Lower leg skin (tissue), 3 donors: Measurements from ENCODE around the gene SLC27A3.

Source experiments
- POLR2A ChIP-seq, 2 donors: fragments of 450-650 bp; IDR thresholded peaks; one replicate each; pipeline ENCODE4 v1.6.1; 2016 to 2017; ENCODE audit warnings: antibody characterized with exemption in 2 of 2, mild to moderate bottlenecking in 1 of 2, moderate library complexity in 1 of 2
- TF ChIP-seq, protein P1 (sequence below), 3 donors: fragments of 450-650 bp; IDR thresholded peaks; one replicate each; pipeline ENCODE4 v1.5.1; 2016; ENCODE audit warnings: antibody characterized with exemption in 3 of 3, mild to moderate bottlenecking in 3 of 3, moderate library complexity in 2 of 3

DNA sequence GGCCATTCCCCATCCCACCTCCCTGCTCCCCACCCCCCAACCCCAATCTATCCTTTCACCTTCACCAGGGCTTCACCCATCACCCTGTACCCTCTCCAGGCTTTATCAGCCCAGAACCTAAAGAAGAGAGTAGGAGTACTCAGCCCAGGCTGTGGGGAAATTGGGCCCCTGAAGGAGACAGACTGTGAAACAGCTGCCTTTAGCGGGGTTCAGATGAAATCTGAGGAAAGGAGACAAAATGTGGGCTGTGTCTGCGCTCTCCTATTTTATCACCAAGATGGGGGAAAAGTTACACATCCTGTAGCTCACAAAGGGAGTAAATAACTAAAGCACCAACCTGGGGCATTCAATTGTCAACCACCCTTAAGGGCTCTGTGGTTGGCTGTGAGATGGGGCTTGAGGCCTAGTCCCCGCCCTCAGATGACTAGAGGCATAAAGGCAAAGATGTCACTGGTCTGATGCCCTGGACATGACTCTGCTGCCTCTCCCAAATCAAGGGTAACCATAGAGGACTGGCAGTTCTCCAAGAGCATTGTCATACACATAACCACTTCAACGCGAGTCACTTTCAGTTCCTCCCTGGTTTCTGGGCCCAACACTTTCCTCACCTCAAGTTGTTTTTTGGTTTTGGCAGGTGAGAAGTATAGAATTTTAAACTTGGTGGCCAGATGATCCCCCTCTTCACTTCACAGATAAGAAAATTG lies 30.0 kb downstream of the SLC27A3 start:
- TF ChIP-seq, protein P1, sequence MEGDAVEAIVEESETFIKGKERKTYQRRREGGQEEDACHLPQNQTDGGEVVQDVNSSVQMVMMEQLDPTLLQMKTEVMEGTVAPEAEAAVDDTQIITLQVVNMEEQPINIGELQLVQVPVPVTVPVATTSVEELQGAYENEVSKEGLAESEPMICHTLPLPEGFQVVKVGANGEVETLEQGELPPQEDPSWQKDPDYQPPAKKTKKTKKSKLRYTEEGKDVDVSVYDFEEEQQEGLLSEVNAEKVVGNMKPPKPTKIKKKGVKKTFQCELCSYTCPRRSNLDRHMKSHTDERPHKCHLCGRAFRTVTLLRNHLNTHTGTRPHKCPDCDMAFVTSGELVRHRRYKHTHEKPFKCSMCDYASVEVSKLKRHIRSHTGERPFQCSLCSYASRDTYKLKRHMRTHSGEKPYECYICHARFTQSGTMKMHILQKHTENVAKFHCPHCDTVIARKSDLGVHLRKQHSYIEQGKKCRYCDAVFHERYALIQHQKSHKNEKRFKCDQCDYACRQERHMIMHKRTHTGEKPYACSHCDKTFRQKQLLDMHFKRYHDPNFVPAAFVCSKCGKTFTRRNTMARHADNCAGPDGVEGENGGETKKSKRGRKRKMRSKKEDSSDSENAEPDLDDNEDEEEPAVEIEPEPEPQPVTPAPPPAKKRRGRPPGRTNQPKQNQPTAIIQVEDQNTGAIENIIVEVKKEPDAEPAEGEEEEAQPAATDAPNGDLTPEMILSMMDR (IDR thresholded peaks at IDR 0.05): no peak
- TF ChIP-seq POLR2A (IDR thresholded peaks at IDR 0.05): no peak
